Epithelial cell of esophagus (primary cell): ENCODE measurements around the gene TBC1D5.

Experiments used
- DNase-seq: peaks from one replicate; pipeline ENCODE4 v3.0.0; 2010; ENCODE audit warnings: low read depth
- H3K4me3 ChIP-seq: 2 replicates; pipeline ENCODE4 v1.5.1; 2011; ENCODE audit warnings: mild to moderate bottlenecking, low read length, control low read depth
- CTCF ChIP-seq: IDR thresholded peaks from 2 replicates; pipeline ENCODE4 v1.5.1; 2011; ENCODE audit warnings: low read depth, mild to moderate bottlenecking, low read length, control low read depth, inconsistent platforms; ENCODE audit not compliant: insufficient read depth; ENCODE audit errors: missing control alignments

Gene TBC1D5

GRCh38 chr3:17349093-17349492 is 393.3 kb downstream of the TBC1D5 start:
- H3K4me3 ChIP-seq: no peak overlapping the region
- no peak for TF ChIP-seq CTCF
- no peak for DNase-seq

DNA sequence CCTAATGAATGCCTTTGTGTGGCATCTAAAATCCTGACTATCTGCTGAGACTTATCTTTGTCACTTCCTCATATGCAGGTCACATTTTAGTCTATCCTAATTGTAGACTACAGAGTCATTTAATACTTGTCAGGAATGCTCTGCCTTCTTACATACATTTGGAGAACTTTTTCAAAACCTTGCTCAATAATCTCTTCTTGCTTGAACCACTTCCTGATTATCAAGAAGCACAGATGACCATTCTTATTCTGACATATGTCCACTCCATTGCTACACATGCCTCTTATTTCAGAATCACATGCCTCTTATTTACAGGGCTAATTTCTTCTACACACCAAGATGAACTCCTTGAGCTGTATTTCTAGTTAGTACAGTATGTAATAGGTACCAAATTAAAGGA is 400.3 kb downstream of the TBC1D5 start:
- no peak for DNase-seq
- H3K4me3 ChIP-seq: no peak overlapping the region
- no peak for TF ChIP-seq CTCF

GRCh38 chr3:17340693-17341092 is 401.7 kb downstream of the TBC1D5 start:
- DNase-seq: no peak
- no peak for TF ChIP-seq CTCF
- H3K4me3 ChIP-seq: no peak overlapping the region

- DNase-seq: no peak
- TF ChIP-seq CTCF: no peak
- H3K4me3 ChIP-seq: no peak overlapping the region
Measured at GRCh38 chr3:17340261-17340660, 402.2 kb downstream of the TBC1D5 start.

DNA sequence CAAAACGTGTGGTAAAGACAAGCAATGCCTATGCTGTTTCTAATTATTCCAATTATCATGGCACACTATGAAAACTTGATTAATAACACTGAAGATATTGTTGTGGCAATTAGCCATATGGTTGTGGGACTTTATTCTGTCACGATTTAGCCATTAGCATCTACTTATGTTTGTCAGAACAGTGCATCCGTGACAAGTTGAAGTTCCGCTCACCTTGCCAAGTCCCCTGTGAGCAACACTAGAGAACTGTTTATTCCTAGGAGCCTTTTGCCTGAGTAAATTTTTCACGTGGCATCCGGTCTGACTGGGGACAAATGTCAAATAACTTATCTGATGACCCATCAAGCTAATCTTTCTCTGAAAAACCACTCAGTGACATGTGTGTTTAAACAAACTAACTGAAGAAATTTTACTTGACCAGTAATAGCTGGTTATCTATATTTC is 403.3 kb downstream of the TBC1D5 start:
- no peak for DNase-seq
- H3K4me3 ChIP-seq: no peak overlapping the region
- no peak for TF ChIP-seq CTCF

- DNase-seq: no peak
- TF ChIP-seq CTCF: no peak
- H3K4me3 ChIP-seq: no peak overlapping the region
Measured at GRCh38 chr3:17336291-17336690, 406.1 kb downstream of the TBC1D5 start.

DNA sequence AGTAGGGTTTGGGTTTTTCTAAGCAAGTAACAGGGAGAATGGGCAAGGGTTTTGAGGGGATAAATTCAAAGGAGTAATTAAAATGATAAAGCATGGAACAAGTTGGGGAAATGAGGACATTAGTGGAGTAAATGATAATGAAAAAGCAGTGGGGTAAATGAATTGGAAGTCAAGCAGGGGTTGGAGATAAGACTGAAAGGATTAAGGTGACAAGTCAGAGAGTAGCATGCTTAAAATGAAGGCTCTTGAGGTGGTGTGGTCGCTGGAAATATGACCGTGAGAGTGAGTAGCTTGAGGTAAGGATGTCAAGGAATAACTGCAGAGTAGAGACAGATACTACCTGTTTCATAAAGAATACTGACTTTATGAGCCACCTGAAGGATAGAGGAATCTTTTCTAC is 408.5 kb downstream of the TBC1D5 start:
- no peak for TF ChIP-seq CTCF
- no peak for DNase-seq
- no peak overlapping the region for H3K4me3 ChIP-seq
